Measurements from ENCODE around the gene SLC39A2.

The SLC39A2 gene

GRCh38 chr14:20970983-20971704, 27.9 kb upstream of the SLC39A2 start:
- peak; percentile 100 for TF ChIP-seq CTCF (IDR thresholded peaks at IDR 0.05; ENCODE audit: low read depth, low read length)
- H3K4me3 ChIP-seq (ENCODE audit: low read depth, low read length) = peak overlapping the region; percentile 62
- peak; percentile 86 for DNase-seq (ENCODE audit: low read depth, low spot score)
- in situ Hi-C loops (cut with HindIII; ENCODE audit: low sequenced_read_pairs) = no loop called here

- DNase-seq (ENCODE audit: low read depth, low spot score) = no peak
- in situ Hi-C loops (cut with HindIII; ENCODE audit: low sequenced_read_pairs) = no loop called here
- H3K4me3 ChIP-seq (ENCODE audit: low read depth, low read length) = peak overlapping the region; percentile 62
- TF ChIP-seq CTCF (IDR thresholded peaks at IDR 0.05; ENCODE audit: low read depth, low read length) = no peak
Observed at GRCh38 chr14:20971705-20972021, 27.4 kb upstream of the SLC39A2 start.

- H3K4me3 ChIP-seq (ENCODE audit: low read depth, low read length) = no peak overlapping the region
- TF ChIP-seq CTCF (IDR thresholded peaks at IDR 0.05; ENCODE audit: low read depth, low read length) = no peak
- no peak for DNase-seq (ENCODE audit: low read depth, low spot score)
- in situ Hi-C loops (cut with HindIII; ENCODE audit: low sequenced_read_pairs) = no loop called here
Observed at GRCh38 chr14:20973501-20973900, 25.6 kb upstream of the SLC39A2 start.

- DNase-seq (ENCODE audit: low read depth, low spot score) = no peak
- in situ Hi-C loops (cut with HindIII; ENCODE audit: low sequenced_read_pairs) = no loop called here
- no peak for TF ChIP-seq CTCF (IDR thresholded peaks at IDR 0.05; ENCODE audit: low read depth, low read length)
- H3K4me3 ChIP-seq (ENCODE audit: low read depth, low read length) = no peak overlapping the region
Observed at GRCh38 chr14:20976291-20976690, 22.8 kb upstream of the SLC39A2 start.

- in situ Hi-C loops (cut with HindIII; ENCODE audit: low sequenced_read_pairs) = no loop called here
- no peak for DNase-seq (ENCODE audit: low read depth, low spot score)
Observed at GRCh38 chr14:20978687-20979086, 20.4 kb upstream of the SLC39A2 start.

GRCh38 chr14:20980906-20981305, 18.2 kb upstream of the SLC39A2 start:
- TF ChIP-seq CTCF (IDR thresholded peaks at IDR 0.05; ENCODE audit: low read depth, low read length) = no peak
- in situ Hi-C loops (cut with HindIII; ENCODE audit: low sequenced_read_pairs) = no loop called here
- DNase-seq (ENCODE audit: low read depth, low spot score) = no peak

More at GRCh38 chr14:20978687-20979086, 20.4 kb upstream of the SLC39A2 start:
- H3K4me3 ChIP-seq (ENCODE audit: low read depth, low read length) = no peak overlapping the region
- TF ChIP-seq CTCF (IDR thresholded peaks at IDR 0.05; ENCODE audit: low read depth, low read length) = no peak

More at GRCh38 chr14:20980906-20981305, 18.2 kb upstream of the SLC39A2 start:
- H3K4me3 ChIP-seq (ENCODE audit: low read depth, low read length) = no peak overlapping the region

Measured in astrocyte of the spinal cord (primary cell).